Activated CD4-positive, alpha-beta memory T cell treated with anti-CD3 and anti-CD28 coated beads for 36 hours (primary cell): ENCODE data around the gene PDCD7. TPM values are rescaled to one million over a fixed set of nuclear protein-coding genes. Genes with fewer than 3 reads are reported as not detected.

Source experiments
- CTCF ChIA-PET: fragments of 350-600 bp; sonication (Branson Sonifier 250); formaldehyde crosslinking; loops from one replicate; lab custom pipeline; 2021; ENCODE audit warnings: antibody characterized with exemption, inconsistent platforms; lab: Charles Lee
- POLR2A ChIA-PET: fragments of 350-600 bp; sonication (Branson Sonifier 250); formaldehyde crosslinking; loops from one replicate; lab custom pipeline; 2021; ENCODE audit warnings: antibody characterized with exemption; lab: Charles Lee
- DNase-seq: peaks from one replicate; pipeline ENCODE4 v3.0.0-alpha.2; 2020
- H3K27ac Mint-ChIP-seq: one replicate; pipeline ENCODE4 v1.8.0; 2021; ENCODE audit warnings: mixed read lengths
- H3K27me3 Mint-ChIP-seq: one replicate; pipeline ENCODE4 v1.8.0; 2021; ENCODE audit warnings: mixed read lengths
- H3K36me3 Mint-ChIP-seq: one replicate; pipeline ENCODE4 v1.8.0; 2021; ENCODE audit warnings: mixed read lengths
- H3K4me1 Mint-ChIP-seq: one replicate; pipeline ENCODE4 v1.8.0; 2021; ENCODE audit warnings: low read depth, mixed read lengths
- H3K4me3 Mint-ChIP-seq: one replicate; pipeline ENCODE4 v1.8.0; 2021; ENCODE audit warnings: mild to moderate bottlenecking, mixed read lengths
- H3K9me3 Mint-ChIP-seq: one replicate; pipeline ENCODE4 v1.8.0; 2021; ENCODE audit warnings: mixed read lengths
- intact Hi-C: fragments of 100-400 bp; cut with micrococcal nuclease; formaldehyde crosslinking; loops from one replicate; pipeline ENCODE4 v1.15.1; 2023
- total RNA-seq, 2 experiments: library from RNA; stranded (reverse); gene quantifications; one replicate each; pipeline ENCODE4 v1.2.3, GENCODE V29; 2021

Gene PDCD7
- total RNA-seq, 2 experiments from 2014 or later = 32.8 to 33.0 TPM

DNA sequence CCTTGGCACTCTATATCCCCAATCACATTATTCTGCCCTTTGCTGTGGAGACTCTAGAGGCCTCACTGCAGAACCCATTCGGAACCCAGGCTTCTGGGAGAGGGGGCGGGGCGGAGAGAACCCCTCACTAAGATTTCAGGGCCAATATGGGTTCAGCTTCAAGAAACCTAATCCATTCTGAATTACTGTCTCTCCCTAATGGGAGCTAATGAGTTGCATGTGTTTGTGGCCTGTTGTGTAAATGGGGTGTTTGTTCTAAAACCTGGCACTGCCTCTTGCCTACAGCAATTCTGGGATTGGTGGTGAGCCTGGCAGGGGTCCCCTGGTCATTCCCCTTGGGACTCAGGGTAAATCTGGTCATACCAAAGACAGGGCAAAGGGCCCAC is 65.2 kb downstream of the PDCD7 start:
- intact Hi-C loops = no loop called here
- H3K4me1 Mint-ChIP-seq = peaks cover 4% of the 10 kb centered on the region
- no peak for DNase-seq
- no peak overlapping the region for H3K4me3 Mint-ChIP-seq
- no peaks in the 10 kb centered on the region for H3K9me3 Mint-ChIP-seq
- no peaks in the 10 kb centered on the region for H3K36me3 Mint-ChIP-seq
- peaks cover 26% of the 10 kb centered on the region for H3K27me3 Mint-ChIP-seq
- CTCF ChIA-PET = interaction anchor here (1.4 kb wide), 1 partner anchor 10 kb away, joined by 6 read pairs; no protein-coding TSS in a partner anchor
- POLR2A ChIA-PET = no interaction called here
- H3K27ac Mint-ChIP-seq = no peak overlapping the region

DNA sequence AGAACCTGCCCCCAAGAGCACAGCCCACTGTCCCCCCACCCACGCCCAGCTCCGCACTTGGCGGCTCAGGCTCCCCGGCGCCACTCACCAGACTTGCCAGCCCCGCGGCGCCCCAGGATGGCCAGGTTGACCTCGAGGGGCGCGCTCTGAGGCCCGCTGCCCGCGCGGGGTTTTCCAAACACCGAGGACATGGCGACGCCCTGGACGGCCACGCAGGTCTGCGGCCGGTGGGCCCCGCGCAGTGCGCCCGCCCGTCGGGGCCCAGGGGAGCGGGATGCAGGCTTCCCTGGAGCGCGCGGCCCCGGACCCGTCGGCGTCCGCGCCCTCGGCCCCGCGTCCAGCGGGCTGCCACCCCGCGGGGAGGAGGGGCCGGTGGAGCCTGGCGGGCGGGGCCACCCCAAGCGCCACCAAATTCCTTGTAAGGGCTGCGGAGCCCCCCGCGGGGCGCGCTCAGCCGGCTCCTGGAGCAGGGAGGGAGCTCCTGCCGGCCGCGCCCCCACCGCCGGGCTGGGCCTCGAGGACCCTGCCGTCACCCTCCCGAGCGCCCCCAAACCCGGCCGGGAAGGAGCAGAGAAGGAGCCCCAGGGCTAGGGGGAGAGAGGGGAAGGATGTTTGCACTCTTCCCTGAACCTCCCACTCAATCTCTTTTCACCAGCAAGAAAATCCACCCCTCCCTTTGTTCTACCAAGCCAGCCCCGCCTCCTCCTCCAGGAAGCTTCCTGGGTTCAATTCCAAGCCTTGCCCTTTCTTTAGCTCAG is 65.8 kb downstream of the PDCD7 start, which contains the start of gene RASL12:
Gene RASL12, minus strand, starts transcription at position 347 of the 758 bp plus-strand sequence. Its CDS starts 156 bp downstream, at position 191.
- DNase-seq = no peak
- no peak within 1 kb of the TSS for H3K27ac Mint-ChIP-seq
- H3K9me3 Mint-ChIP-seq = no peaks in the 10 kb centered on the region
- intact Hi-C loops = no loop called here
- CTCF ChIA-PET = no interaction called here
- H3K4me3 Mint-ChIP-seq = no peak within 1 kb of the TSS
- POLR2A ChIA-PET = no interaction called here
- no peaks in the 10 kb centered on the region for H3K36me3 Mint-ChIP-seq
- H3K4me1 Mint-ChIP-seq = peaks cover 4% of the 10 kb centered on the region
- H3K27me3 Mint-ChIP-seq = peaks cover 26% of the 10 kb centered on the region

Other genes with a start within 250 kb of the PDCD7 start
- gene ANKDD1A, start 221.9 kb downstream of the PDCD7 start, total RNA-seq = 1 to 10 TPM; 6.3 to 6.6 TPM
- gene SPG21, start 143.9 kb downstream of the PDCD7 start, total RNA-seq = 10 to 100 TPM; 69.3 to 73.0 TPM
- 10 to 100 TPM; 18.2 to 18.3 TPM for gene MTFMT, start 104.2 kb downstream of the PDCD7 start, total RNA-seq
- not detected for gene SLC51B, start 88.4 kb downstream of the PDCD7 start, total RNA-seq
- not detected for gene RASL12, start 65.8 kb downstream of the PDCD7 start, total RNA-seq
- gene KBTBD13, start 57.1 kb downstream of the PDCD7 start, total RNA-seq = not detected
- gene UBAP1L, start 18.6 kb downstream of the PDCD7 start, total RNA-seq = 1 to 10 TPM; 2.1 to 2.4 TPM
- gene CLPX, start 51.5 kb upstream of the PDCD7 start, total RNA-seq = 10 to 100 TPM; 58.8 to 64.8 TPM
- gene CILP, start 77.7 kb upstream of the PDCD7 start, total RNA-seq = under 1 TPM in 1 of 2 experiments, not detected in 1; 0.05 TPM
- 10 to 100 TPM; 12.3 TPM for gene PARP16, start 153.1 kb upstream of the PDCD7 start, total RNA-seq
- gene RNU5A-1, start 162.2 kb upstream of the PDCD7 start, total RNA-seq = not detected
- not detected for gene RNU5B-1, start 170.9 kb upstream of the PDCD7 start, total RNA-seq
- not detected for gene IGDCC3, start 244.2 kb upstream of the PDCD7 start, total RNA-seq